RKO (cell line): Measurements from ENCODE around the gene MAPKAPK2.

Source experiments
- DNase-seq: peaks from one replicate; pipeline ENCODE4 v3.0.0-alpha.2; 2016; ENCODE audit warnings: low spot score

MAPKAPK2 gene

DNA sequence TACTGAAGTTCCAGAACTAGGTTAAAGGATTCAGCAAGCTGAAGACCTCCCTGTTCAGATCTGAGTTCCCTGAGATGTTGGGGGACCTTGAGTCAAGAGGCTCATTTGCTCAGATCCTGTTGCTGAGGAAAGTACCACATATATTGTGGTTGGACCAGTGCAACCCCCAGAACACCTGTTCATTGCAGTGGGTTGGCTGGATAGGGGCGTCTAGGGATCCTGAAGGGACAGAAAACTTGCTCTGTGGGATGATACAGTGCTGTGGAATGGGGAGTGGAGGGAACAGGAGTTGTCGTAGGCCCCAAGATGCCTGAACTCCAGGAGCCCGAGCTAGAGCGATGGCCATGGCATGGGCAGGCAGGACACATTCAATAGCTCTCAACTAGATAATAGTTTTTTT is 24.6 kb upstream of the MAPKAPK2 start:
- no peak for DNase-seq

DNA sequence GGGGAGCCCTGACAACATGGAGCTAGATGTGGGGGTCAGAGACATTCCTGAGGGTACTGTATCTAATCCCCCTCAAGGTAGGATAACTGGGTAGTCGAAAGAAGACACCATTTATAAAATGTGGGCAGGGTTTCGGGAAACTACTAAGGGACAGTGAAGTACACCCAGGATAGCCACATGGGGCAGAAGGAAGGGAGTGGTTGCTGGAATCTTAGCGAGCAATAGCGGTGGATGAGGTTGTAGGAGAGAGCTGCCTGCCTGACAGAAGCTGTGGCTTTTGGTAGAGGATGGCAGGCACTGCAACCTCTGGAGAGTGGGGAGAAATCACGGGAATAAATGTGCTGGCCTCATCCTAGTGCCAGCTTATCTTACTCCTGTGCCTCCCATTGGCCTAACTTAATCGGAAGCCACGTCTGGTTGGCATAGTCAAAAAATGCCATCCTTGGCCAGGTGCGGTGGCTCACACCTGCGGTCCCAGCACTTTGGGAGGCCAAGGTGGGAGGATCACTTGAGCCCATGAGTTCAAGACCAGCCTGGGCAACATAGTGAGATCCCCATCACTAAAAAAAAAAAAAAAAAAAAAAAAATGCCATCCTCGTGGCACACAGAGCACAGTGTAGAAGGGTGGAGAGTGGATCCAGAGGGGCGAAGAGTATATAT is 23.4 kb upstream of the MAPKAPK2 start:
- DNase-seq = no peak

GRCh38 chr1:206662396-206663092 is 22.2 kb upstream of the MAPKAPK2 start:
- no peak for DNase-seq

GRCh38 chr1:206663362-206663761 is 21.3 kb upstream of the MAPKAPK2 start:
- DNase-seq = no peak

DNA sequence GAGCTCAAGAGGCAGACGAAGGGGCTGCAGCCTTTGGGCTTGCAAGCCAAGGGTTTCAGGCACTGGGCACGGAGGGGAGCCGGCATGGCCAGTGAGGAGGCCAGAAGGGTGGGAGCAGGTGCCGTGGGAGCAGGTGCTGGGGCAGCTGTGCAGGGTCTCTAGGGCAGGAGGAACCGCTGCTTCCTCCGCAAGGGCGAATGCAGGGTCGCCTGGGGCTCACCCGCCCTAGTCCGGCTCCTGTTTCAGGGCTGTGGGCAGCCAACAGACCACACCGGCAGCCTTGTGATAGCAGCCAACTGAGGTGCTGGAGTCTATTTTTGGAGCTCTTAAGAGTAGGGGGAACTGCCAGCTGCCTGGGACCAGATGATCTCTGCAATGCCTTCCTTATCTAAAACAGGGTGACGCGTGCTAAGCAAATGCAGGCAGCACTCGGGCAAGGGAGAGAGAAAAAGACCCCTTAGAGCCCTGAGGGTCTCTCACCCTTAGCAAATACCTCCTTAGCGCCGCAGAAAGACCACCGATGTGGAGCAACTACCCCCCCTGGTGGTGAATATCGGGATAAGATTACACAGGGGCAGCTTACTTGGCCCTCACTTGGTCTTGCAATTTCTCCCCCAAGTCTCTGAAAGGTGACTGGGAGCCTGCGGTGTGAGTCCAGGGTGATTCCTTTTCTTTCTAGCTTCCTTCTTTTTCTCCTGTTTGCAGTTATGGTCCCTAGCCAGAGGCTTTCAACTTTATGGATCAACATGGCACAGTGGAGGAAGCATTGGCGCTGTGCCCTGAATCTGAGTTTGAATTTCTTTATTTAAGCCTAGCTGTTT is 20.7 kb upstream of the MAPKAPK2 start:
- DNase-seq = peak; percentile 56

DNA sequence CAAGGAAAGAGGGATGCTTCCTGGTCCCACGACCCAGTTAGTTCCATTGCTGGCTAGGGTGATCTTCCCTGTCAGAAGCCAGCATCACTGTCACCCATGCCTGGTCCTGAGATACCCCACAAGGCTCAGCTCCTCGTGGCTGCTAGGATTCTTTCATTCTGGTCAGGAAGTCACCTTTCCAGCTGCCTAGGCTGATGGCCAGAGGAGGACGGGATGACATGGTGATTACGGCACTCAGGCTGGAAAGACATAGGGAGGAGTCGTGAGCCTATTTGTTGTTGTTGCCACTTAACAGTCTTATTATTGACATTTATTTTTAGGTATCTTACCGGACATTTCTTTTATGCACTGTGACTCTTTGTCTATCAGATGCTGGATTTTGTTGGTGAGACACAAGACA is 20.0 kb upstream of the MAPKAPK2 start:
- no peak for DNase-seq

DNA sequence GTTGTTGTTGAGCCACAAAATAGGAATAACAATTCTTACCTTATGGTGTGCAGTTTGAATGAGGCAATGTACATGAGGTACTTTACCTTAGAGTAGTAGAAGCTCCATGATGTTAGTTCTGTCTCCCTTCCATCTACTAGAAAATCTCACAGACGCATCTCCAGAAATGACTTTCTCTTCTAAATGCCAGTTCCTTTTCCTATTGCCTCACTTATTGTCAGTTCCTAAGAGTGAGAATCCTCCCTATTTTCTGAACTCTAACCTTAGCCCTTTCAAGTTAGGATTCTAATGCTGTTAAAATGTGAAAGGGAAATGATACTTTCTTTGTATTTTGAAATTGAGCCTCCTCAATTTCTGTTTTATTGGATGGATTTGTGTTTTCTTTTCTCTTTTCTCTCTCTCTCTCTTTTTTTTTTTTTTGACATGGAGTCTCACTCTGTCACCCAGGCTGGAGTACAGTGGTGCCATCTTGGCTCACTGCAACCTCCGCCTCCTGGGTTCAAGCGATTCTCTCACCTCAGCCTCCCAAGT is 18.6 kb upstream of the MAPKAPK2 start:
- no peak for DNase-seq

DNA sequence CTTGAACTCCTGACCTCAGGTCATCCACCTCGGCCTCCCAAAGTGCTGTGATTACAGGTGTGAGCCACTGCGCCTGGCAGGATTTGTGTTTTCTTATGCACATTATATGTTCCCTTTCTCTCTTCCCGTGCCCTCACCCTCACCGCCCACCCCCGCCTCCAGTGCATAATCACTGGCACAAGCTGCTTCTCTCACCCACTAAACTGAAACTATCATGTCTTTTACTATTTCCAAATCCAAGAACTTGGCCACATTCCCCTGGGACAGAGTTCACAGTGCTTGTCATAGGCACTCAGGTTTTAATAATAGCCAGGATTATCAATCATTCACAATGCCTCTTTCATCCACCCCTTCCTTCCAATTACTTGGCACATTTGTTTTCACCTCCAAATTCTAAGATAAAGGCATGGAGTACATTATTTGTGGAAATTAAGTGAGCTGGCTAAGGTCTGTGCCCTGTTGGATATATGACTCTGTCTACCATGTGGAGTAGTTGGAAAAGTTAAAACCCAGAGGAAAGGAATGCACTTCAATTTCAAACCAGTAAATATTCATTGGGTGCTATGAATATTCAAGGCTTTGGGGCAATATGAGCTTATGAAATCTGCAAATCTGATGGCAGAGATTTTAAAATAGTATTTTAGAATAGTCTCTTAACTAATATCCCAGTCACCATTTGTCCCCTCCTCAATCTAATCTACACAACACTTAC is 17.6 kb upstream of the MAPKAPK2 start:
- no peak for DNase-seq

GRCh38 chr1:206668351-206668750 is 16.4 kb upstream of the MAPKAPK2 start:
- DNase-seq = no peak

GRCh38 chr1:206668874-206669410 is 15.8 kb upstream of the MAPKAPK2 start:
- DNase-seq = no peak

- DNase-seq = no peak
Observed at GRCh38 chr1:206672011-206672688, 12.6 kb upstream of the MAPKAPK2 start.

DNA sequence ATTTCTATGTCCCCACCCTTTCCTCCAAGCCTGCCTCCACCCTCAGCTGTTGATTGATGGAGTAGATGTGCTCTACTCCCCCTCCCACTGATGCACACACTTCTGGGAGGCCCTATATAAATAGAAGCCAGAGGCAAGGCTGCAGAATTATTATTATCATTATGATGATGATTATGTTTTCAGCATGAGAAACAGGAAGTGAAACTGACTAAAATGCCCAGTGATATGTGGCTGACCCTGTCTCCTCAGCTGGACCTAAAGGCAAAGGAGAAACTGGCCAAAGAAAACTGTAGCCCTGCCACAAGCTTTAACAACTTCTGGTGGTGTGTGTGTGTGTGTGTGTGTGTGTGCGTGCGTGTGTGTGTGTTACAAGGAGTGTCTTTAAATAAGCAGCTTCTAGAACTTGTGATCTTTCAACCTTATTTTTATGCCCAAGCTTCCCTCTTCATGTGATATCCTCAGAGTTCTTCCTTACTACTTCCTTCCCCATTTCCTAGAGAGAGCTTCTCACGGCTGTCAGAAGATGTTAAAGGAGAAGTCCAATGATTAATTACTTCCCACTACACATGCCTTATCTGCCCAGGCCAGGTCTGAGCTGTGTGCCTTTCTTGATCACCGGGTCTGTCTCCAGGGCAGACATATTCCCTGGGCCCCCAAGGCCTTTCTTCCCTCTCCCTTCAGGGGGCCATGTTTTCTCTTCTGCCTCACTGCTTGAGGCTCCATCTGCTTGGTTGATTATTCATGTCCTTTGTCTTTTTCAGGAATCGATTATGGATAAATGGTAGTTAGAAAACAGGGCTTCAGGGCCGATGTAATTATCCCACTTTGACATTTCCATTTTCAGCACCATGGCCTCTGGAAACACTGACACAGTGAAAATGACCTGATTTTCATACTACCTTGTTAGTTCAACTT is 11.6 kb upstream of the MAPKAPK2 start:
- no peak for DNase-seq

- no peak for DNase-seq
Observed at GRCh38 chr1:206674236-206674635, 10.5 kb upstream of the MAPKAPK2 start.

DNA sequence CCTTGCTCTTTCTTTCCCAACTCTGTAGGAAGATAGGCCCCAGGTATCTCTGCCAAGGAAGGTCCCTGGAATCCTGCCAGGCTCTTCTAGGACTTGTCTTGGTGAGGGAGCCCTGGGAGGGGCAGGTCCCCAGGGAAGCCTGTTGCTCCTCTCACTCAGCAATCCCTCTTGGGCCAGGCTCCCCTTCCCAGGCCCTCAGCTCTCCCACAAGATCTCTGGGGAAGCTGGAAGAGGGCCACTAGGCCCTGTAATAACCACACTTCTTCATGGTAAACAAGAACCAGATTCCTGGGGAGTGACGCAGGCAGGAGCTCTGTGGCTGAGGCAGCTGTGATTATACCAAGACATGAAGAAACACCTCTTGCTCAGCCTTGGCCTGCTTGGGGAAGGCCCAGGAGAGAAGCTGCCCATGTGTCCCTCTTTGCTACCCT is 9.9 kb upstream of the MAPKAPK2 start:
- DNase-seq = peak; percentile 48

GRCh38 chr1:206676499-206676898 is 8.2 kb upstream of the MAPKAPK2 start:
- DNase-seq = no peak

DNA sequence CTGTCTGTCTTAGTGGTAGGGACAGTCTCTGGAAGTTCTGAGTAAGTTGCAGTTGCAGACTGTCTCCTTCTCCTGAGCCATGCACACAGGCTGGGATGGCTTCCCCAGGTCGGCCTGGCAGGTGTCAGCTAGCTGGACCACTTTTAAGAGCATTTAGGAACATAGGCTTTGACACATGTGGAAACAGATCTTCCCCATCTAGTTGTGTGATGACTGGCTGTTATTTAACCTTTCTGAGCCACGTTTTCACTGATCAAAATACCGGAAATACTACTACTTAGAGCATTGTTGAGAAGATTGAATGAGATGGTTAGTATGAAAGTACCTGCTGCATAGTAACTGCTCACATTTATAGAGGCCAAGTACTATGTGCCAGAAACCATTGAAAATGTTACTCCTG is 6.2 kb upstream of the MAPKAPK2 start:
- DNase-seq = no peak

DNA sequence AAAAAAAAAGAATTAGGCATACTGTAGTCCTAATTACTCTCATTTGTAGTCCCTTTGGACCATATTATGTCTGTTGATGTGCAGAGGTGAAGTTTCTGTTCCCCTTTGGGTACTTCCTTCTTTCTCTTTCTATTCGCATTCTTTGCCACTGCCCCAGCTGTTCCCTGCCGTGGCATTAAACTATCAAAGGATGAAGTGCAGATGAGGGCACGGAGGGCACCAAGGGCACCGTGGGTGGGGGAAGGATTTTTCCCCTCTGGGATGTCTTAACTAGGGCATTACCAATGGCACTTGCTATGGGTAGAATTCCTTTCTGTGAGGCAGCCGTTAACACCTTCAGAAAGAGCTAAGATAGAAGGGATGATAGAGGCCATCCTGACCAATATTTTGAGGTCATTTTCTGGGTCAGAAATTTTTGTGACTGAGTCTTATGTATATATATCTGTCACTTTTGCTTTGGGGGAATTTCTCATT is 4.9 kb upstream of the MAPKAPK2 start:
- no peak for DNase-seq

- no peak for DNase-seq
Observed at GRCh38 chr1:206680279-206680678, 4.4 kb upstream of the MAPKAPK2 start.

DNA sequence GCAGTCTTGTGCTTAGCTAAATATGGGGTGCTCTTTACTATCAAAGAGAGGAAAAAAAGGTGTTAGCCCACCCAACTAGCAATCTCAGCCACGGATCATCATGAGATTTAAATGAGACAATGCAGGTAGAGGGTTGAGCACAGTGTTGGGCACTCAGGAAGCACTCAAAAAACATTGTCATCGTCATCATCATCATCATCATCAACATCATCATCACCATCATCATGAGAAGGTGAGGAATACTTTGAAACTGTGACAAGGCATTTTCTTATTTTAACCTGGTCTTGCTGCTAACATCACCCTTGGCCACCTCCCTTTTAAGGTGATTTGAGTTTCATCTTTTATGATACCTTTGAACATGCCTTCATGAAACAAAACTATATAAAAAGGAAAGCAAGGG is 3.3 kb upstream of the MAPKAPK2 start:
- DNase-seq = no peak

DNA sequence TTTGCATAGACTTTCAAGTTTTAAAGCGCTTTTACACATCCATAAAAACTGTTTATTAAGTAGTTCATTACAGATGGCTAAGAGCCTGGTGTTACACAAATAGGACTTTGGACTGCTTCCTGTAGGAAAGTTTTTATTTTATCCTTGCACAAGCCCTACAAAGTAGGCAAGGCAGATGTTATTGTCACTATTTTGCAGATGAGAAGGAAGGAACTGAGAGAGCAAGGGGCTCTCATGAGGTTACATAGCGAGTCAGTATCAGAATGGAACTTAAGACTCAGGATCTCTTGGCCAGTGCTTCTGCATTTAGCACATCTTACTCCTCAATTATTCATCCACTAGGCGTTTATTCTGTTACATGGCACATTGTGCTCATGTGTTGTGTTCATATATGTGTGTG is 2.6 kb upstream of the MAPKAPK2 start:
- no peak for DNase-seq
